HepG2 (cell line): ENCODE results near the gene PAX4. TPM values are rescaled to one million over a fixed set of nuclear protein-coding genes. Genes with fewer than 3 reads are reported as not detected.

ENCODE experiments used
- CENPT ChIP-seq: sonication (generic); formaldehyde crosslinking; IDR thresholded peaks from 2 replicates; pipeline ENCODE4 v1.8.0; 2022; ENCODE audit warnings: low read depth, mild to moderate bottlenecking, moderate library complexity, missing genetic modification reagents
- FOXO4 ChIP-seq: sonication (generic); formaldehyde crosslinking; conservative IDR thresholded peaks from 2 replicates; pipeline ENCODE4 v1.8.1; 2023; ENCODE audit warnings: missing genetic modification reagents
- HBP1 ChIP-seq: IDR thresholded peaks from 2 replicates; pipeline ENCODE4 v1.6.1; 2016; ENCODE audit warnings: low read depth, control low read depth
- KDM4B ChIP-seq: sonication (generic); formaldehyde crosslinking; IDR thresholded peaks from 2 replicates; pipeline ENCODE4 v1.4.0; 2020; ENCODE audit warnings: missing genetic modification reagents
- KLF12 ChIP-seq: sonication (generic); formaldehyde crosslinking; IDR thresholded peaks from 2 replicates; pipeline ENCODE4 v1.4.0; 2020; ENCODE audit warnings: missing genetic modification reagents, borderline replicate concordance
- MXI1 ChIP-seq: IDR thresholded peaks from 3 replicates; pipeline ENCODE4 v1.6.1; 2012; ENCODE audit warnings: low read depth, low read length, inconsistent platforms, borderline replicate concordance
- NBN ChIP-seq: fragments of 450-650 bp; conservative IDR thresholded peaks from 2 replicates; pipeline ENCODE4 v1.6.1; 2017
- NFYB ChIP-seq: sonication (generic); formaldehyde crosslinking; IDR thresholded peaks from 2 replicates; pipeline ENCODE4 v1.4.0; 2020; ENCODE audit warnings: missing genetic modification reagents
- PAWR ChIP-seq: sonication (generic); formaldehyde crosslinking; IDR thresholded peaks from 2 replicates; pipeline ENCODE4 v1.4.0; 2020; ENCODE audit warnings: missing genetic modification reagents, mild to moderate bottlenecking, borderline replicate concordance
- PHF8 ChIP-seq: sonication (generic); formaldehyde crosslinking; IDR thresholded peaks from 2 replicates; pipeline ENCODE4 v1.5.0; 2020; ENCODE audit warnings: missing genetic modification reagents
- RELA ChIP-seq: sonication (generic); formaldehyde crosslinking; IDR thresholded peaks from 2 replicates; pipeline ENCODE4 v1.4.0; 2020; ENCODE audit warnings: missing genetic modification reagents
- RNF2 ChIP-seq: fragments of 450-650 bp; conservative IDR thresholded peaks from 2 replicates; pipeline ENCODE4 v1.6.1; 2016; ENCODE audit warnings: low read depth
- SIX1 ChIP-seq: sonication (generic); formaldehyde crosslinking; IDR thresholded peaks from 2 replicates; pipeline ENCODE4 v1.4.0; 2020; ENCODE audit warnings: missing genetic modification reagents, borderline replicate concordance
- SNAPC4 ChIP-seq: sonication (generic); formaldehyde crosslinking; IDR thresholded peaks from 2 replicates; pipeline ENCODE4 v1.4.0; 2020; ENCODE audit warnings: mild to moderate bottlenecking, missing genetic modification reagents
- U2AF1 ChIP-seq: fragments of 200-400 bp; formaldehyde crosslinking; optimal IDR thresholded peaks from 2 replicates; pipeline ENCODE3; 2017; ENCODE audit warnings: mild to moderate bottlenecking, low read depth, low read length
- ZEB1 ChIP-seq: IDR thresholded peaks from 2 replicates; pipeline ENCODE4 v1.6.1; 2012; ENCODE audit warnings: mild to moderate bottlenecking, low read depth, inconsistent platforms; ENCODE audit not compliant: insufficient replicate concordance
- ZFP41 ChIP-seq: sonication (generic); formaldehyde crosslinking; IDR thresholded peaks from 2 replicates; pipeline ENCODE4 v1.4.0; 2020; ENCODE audit warnings: mild to moderate bottlenecking, missing genetic modification reagents, borderline replicate concordance
- ZNF10 ChIP-seq: sonication (generic); formaldehyde crosslinking; IDR thresholded peaks from 2 replicates; pipeline ENCODE4 v1.4.0; 2020; ENCODE audit warnings: mild to moderate bottlenecking, low read depth, missing genetic modification reagents, borderline replicate concordance
- ZNF432 ChIP-seq: sonication (generic); formaldehyde crosslinking; IDR thresholded peaks from 2 replicates; pipeline ENCODE4 v1.5.0; 2020; ENCODE audit warnings: missing genetic modification reagents, mild to moderate bottlenecking, borderline replicate concordance
- ZNF446 ChIP-seq: sonication (generic); formaldehyde crosslinking; IDR thresholded peaks from 2 replicates; pipeline ENCODE4 v1.5.0; 2020; ENCODE audit warnings: mild to moderate bottlenecking, missing genetic modification reagents
- ZNF563 ChIP-seq: sonication (generic); formaldehyde crosslinking; IDR thresholded peaks from 2 replicates; pipeline ENCODE4 v1.8.0; 2022; ENCODE audit warnings: mild to moderate bottlenecking, moderate library complexity, missing genetic modification reagents
- ZNF850 ChIP-seq: sonication (generic); formaldehyde crosslinking; conservative IDR thresholded peaks from 2 replicates; pipeline ENCODE4 v1.9.0; 2021; ENCODE audit warnings: mild to moderate bottlenecking, missing genetic modification reagents
- ZSCAN22 ChIP-seq: sonication (generic); formaldehyde crosslinking; IDR thresholded peaks from 2 replicates; pipeline ENCODE4 v1.4.0; 2020; ENCODE audit warnings: mild to moderate bottlenecking, missing genetic modification reagents
- polyA plus RNA-seq, 8 experiments: library from polyadenylated mRNA; depleted of rRNA in 3 of 8; stranded (reverse) in 7 of 8; unstranded in 1 of 8; fragments of >200 nt; fragmentation: Illumina TruSeq in 4 of 8; extraction: Trizol in 4 of 8; gene quantifications; 2 replicates each; pipeline versions ENCODE4 v1.2.1 to v1.2.3, GENCODE V29; 2011 to 2016; ENCODE audit warnings: low read depth in 4 of 8, missing spikeins in 1 of 8, mixed read lengths in 1 of 8; ENCODE audit not compliant: insufficient read depth in 1 of 8
- total RNA-seq, 5 experiments: library from RNA; depleted of rRNA; stranded (reverse); fragments of >200 nt; fragmentation: Illumina TruSeq; extraction: Trizol; gene quantifications; 2 replicates each; pipeline ENCODE4 v1.2.3, GENCODE V29; 2016; ENCODE audit warnings: low read depth in 1 of 5

Gene PAX4
- total and polyA plus RNA-seq, 2 of the 13 experiments (the other 11 are each of a cell fraction or from before 2014, with no cell fraction given) = not detected

GRCh38 chr7:127651556-127652332, 33.8 kb upstream of the PAX4 start, which contains the start of gene SND1 (continued):
- TF ChIP-seq ZEB1 (peak; percentile 22), PAWR (CRISPR knock-in tag) (0 out of 2 replicates have a peak, but pooled peaks have one; percentile 23), ZNF446 (CRISPR knock-in tag) (no peak), HBP1 (CRISPR knock-in tag) (peak; percentile 26; the same call in 1 of the 2 replicates), ZNF563 (CRISPR knock-in tag) (peak; percentile 43; the same call in 1 of the 2 replicates), SIX1 (no peak), MXI1 (peak; percentile 86; the same call in 1 of the 3 replicates), U2AF1 (no peak), ZNF10 (CRISPR knock-in tag) (no peak), ZNF850 (no peak), ZSCAN22 (no peak), SNAPC4 (CRISPR knock-in tag) (peak; percentile 41; the same call in 1 of the 2 replicates), ZNF432 (CRISPR knock-in tag) (no peak), NBN (no peak), NFYB (CRISPR knock-in tag) (peak; percentile 93), FOXO4 (CRISPR knock-in tag) (no peak), CENPT (peak; percentile 42; the same call in 1 of the 2 replicates), ZFP41 (CRISPR knock-in tag) (no peak), RELA (CRISPR knock-in tag) (peak; percentile 51; the same call in 1 of the 2 replicates), KLF12 (CRISPR knock-in tag) (peak; percentile 69; the same call in 1 of the 2 replicates), KDM4B (CRISPR knock-in tag) (no peak), PHF8 (CRISPR knock-in tag) (peak; percentile 87), RNF2 (peak; percentile 67; the same call in 1 of the 2 replicates)
